Hypothalamus (tissue), 51 donors: ENCODE results near the gene MRM2.

Experiments
- DNase-seq, 51 donors: peaks; one replicate each; lab custom pipeline; 2025; lab: John Stamatoyannopoulos, UW

The MRM2 gene

GRCh38 chr7:2193575-2194305 lies 48.3 kb downstream of the MRM2 start:
- DNase-seq = no peak

- no peak for DNase-seq
Observed at GRCh38 chr7:2192831-2193534, 49.0 kb downstream of the MRM2 start.

GRCh38 chr7:2191016-2191415 lies 51.0 kb downstream of the MRM2 start:
- no peak for DNase-seq

DNA sequence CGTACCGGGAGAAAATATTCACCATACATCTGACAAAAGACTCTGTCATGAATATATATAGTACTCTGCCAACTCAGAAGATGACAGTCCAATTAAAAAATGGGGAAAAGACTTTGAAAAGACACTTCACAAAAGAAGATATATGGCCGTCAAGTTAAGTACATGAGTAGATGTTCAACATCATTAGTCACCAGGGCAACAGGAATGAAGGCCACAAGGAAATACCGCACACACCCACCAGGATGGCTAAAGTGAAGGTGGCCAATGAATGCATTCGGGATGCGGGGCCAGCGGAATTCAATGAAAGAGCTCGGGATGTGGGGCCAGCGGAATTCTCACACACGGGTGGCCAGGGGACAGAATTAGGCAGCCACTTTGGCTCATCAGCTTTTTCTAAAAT lies 51.5 kb downstream of the MRM2 start:
- no peak for DNase-seq

DNA sequence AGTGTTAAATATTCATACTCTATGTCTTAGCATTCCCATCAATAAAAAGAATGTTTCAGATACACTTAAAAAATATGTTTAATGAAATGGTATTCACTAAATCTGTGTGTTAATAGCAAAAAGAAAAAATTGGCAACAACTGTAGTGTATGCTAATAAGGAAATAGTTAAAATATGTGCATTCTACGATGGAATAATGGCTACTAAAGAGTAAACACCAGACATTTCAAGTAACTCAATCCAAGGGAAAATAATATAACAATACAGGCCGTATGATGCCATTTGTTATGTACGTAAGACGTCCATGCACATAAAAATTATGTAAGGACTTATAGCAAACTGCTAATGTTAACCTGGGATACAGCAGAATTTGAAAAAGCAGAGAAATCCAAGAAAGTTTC lies 55.8 kb downstream of the MRM2 start:
- no peak for DNase-seq

GRCh38 chr7:2185715-2186114 lies 56.3 kb downstream of the MRM2 start:
- no peak for DNase-seq
